HEK293 (cell line): ENCODE results near the gene PSMC5.
A peak's percentile ranks its signal among the peaks of the same experiment; 100 is the strongest.

Experiments used
- CTCF ChIA-PET: fragments of 350-600 bp; formaldehyde crosslinking; extraction: SDS; loops from one replicate; lab custom pipeline; 2021; ENCODE audit warnings: antibody characterized with exemption; lab: Yijun Ruan, JAX
- POLR2A ChIA-PET: fragments of 300-600 bp; formaldehyde crosslinking; extraction: SDS; loops from one replicate; lab custom pipeline; 2020; ENCODE audit warnings: antibody characterized with exemption, inconsistent platforms; lab: Yijun Ruan, JAX
- H3K27ac ChIP-seq: fragments of 200-500 bp; sonication (Bioruptor generic); 2 replicates; pipeline ENCODE4 v1.5.1; 2014; ENCODE audit warnings: low read depth, low read length, control low read depth, inconsistent platforms; ENCODE audit errors: extremely low read depth
- H3K36me3 ChIP-seq, 2 experiments: fragments of 200-500 bp in 1 of 2; sonication (Bioruptor generic) in 1 of 2; 1 replicate in 1 of 2; 2 replicates in 1 of 2; pipeline ENCODE4 v1.5.1; 2014 to 2017; ENCODE audit warnings: inconsistent platforms in 2 of 2, low read length in 2 of 2; ENCODE audit not compliant: control insufficient read depth in 2 of 2, insufficient read depth in 1 of 2
- H3K4me1 ChIP-seq: fragments of 200-500 bp; sonication (Bioruptor generic); 2 replicates; pipeline ENCODE4 v1.5.1; 2014; ENCODE audit warnings: mild to moderate bottlenecking, low read length, inconsistent platforms; ENCODE audit not compliant: control insufficient read depth, insufficient read depth
- H3K4me3 ChIP-seq: 2 replicates; pipeline ENCODE4 v1.5.1; 2011; ENCODE audit warnings: low read depth, mild to moderate bottlenecking, control low read depth, low read length, moderate library complexity
- H3K9me3 ChIP-seq: fragments of 200-500 bp; sonication (Bioruptor generic); 2 replicates; pipeline ENCODE4 v1.5.1; 2014; ENCODE audit warnings: low read depth, low read length, inconsistent platforms; ENCODE audit not compliant: control insufficient read depth, insufficient read depth
- CTCF ChIP-seq: fragments of 450-650 bp; formaldehyde crosslinking; IDR thresholded peaks from 2 replicates; pipeline ENCODE4 v1.5.1; 2016; ENCODE audit warnings: missing biosample characterization, missing genetic modification characterization
- GLIS1 ChIP-seq: fragments of 450-650 bp; formaldehyde crosslinking; IDR thresholded peaks from 2 replicates; pipeline ENCODE4 v1.5.1; 2016; ENCODE audit warnings: missing biosample characterization, missing genetic modification characterization
- IKZF3 ChIP-seq: fragments of 450-650 bp; IDR thresholded peaks from 2 replicates; pipeline ENCODE4 v1.5.0; 2018; ENCODE audit warnings: missing biosample characterization, mild to moderate bottlenecking, missing genetic modification characterization, moderate library complexity
- PRDM1 ChIP-seq: fragments of 450-650 bp; formaldehyde crosslinking; IDR thresholded peaks from 2 replicates; pipeline ENCODE4; 2016; ENCODE audit warnings: missing biosample characterization, missing genetic modification characterization
- SCRT1 ChIP-seq: fragments of 450-650 bp; formaldehyde crosslinking; IDR thresholded peaks from 2 replicates; pipeline ENCODE4 v1.5.1; 2016; ENCODE audit warnings: missing biosample characterization, missing genetic modification characterization, borderline replicate concordance
- SCRT2 ChIP-seq: fragments of 450-650 bp; formaldehyde crosslinking; IDR thresholded peaks from 2 replicates; pipeline ENCODE4 v1.5.1; 2016; ENCODE audit warnings: missing biosample characterization, missing genetic modification characterization
- SP3 ChIP-seq: fragments of 450-650 bp; formaldehyde crosslinking; IDR thresholded peaks from 2 replicates; pipeline ENCODE4 v1.5.1; 2016; ENCODE audit warnings: missing biosample characterization, missing genetic modification characterization
- ZBTB6 ChIP-seq: fragments of 450-650 bp; formaldehyde crosslinking; IDR thresholded peaks from 2 replicates; pipeline ENCODE4 v1.5.1; 2017; ENCODE audit warnings: missing biosample characterization, missing genetic modification characterization
- ZNF140 ChIP-seq: fragments of 450-650 bp; formaldehyde crosslinking; IDR thresholded peaks from 2 replicates; pipeline ENCODE4 v1.5.1; 2016; ENCODE audit warnings: missing biosample characterization, missing genetic modification characterization
- ZNF211 ChIP-seq: fragments of 450-650 bp; formaldehyde crosslinking; IDR thresholded peaks from 2 replicates; pipeline ENCODE4 v1.5.1; 2016; ENCODE audit warnings: low read depth, missing biosample characterization, missing genetic modification characterization
- ZNF223 ChIP-seq: fragments of 450-650 bp; formaldehyde crosslinking; IDR thresholded peaks from 2 replicates; pipeline ENCODE4 v1.5.1; 2016; ENCODE audit warnings: missing biosample characterization, missing genetic modification characterization
- ZNF24 ChIP-seq: fragments of 450-650 bp; formaldehyde crosslinking; IDR thresholded peaks from 2 replicates; pipeline ENCODE4 v1.5.1; 2016; ENCODE audit warnings: missing biosample characterization, missing genetic modification characterization
- ZNF335 ChIP-seq: fragments of 450-650 bp; formaldehyde crosslinking; conservative IDR thresholded peaks from 2 replicates; pipeline ENCODE4 v1.5.1; 2016; ENCODE audit warnings: missing biosample characterization, missing genetic modification characterization
- ZNF366 ChIP-seq: fragments of 450-650 bp; formaldehyde crosslinking; conservative IDR thresholded peaks from 2 replicates; pipeline ENCODE4 v1.5.1; 2016; ENCODE audit warnings: missing biosample characterization, missing genetic modification characterization
- ZNF391 ChIP-seq: fragments of 450-650 bp; formaldehyde crosslinking; IDR thresholded peaks from 2 replicates; pipeline ENCODE4 v1.5.1; 2016; ENCODE audit warnings: low read depth, missing biosample characterization, missing genetic modification characterization, borderline replicate concordance
- ZNF394 ChIP-seq: fragments of 450-650 bp; formaldehyde crosslinking; IDR thresholded peaks from 2 replicates; pipeline ENCODE4 v1.5.1; 2016; ENCODE audit warnings: missing biosample characterization, missing genetic modification characterization, mild to moderate bottlenecking, moderate library complexity, borderline replicate concordance
- ZNF398 ChIP-seq: fragments of 450-650 bp; formaldehyde crosslinking; IDR thresholded peaks from 2 replicates; pipeline ENCODE4 v1.5.1; 2017; ENCODE audit warnings: missing biosample characterization, missing genetic modification characterization
- ZNF404 ChIP-seq: fragments of 450-650 bp; formaldehyde crosslinking; IDR thresholded peaks from 2 replicates; pipeline ENCODE4 v1.5.1; 2017; ENCODE audit warnings: missing biosample characterization, missing genetic modification characterization
- ZNF510 ChIP-seq: fragments of 450-650 bp; formaldehyde crosslinking; IDR thresholded peaks from 2 replicates; pipeline ENCODE4 v1.5.1; 2018; ENCODE audit warnings: mild to moderate bottlenecking, missing genetic modification characterization, missing biosample characterization; ENCODE audit not compliant: insufficient replicate concordance
- ZNF529 ChIP-seq: fragments of 450-650 bp; formaldehyde crosslinking; IDR thresholded peaks from 2 replicates; pipeline ENCODE4 v1.5.1; 2017; ENCODE audit warnings: missing genetic modification characterization, missing biosample characterization; ENCODE audit not compliant: insufficient replicate concordance
- ZNF561 ChIP-seq: fragments of 450-650 bp; IDR thresholded peaks from 2 replicates; pipeline ENCODE4 v1.5.1; 2018; ENCODE audit warnings: missing biosample characterization, missing genetic modification characterization, borderline replicate concordance
- ZNF600 ChIP-seq: fragments of 450-650 bp; formaldehyde crosslinking; IDR thresholded peaks from 2 replicates; pipeline ENCODE4 v1.5.1; 2016; ENCODE audit warnings: missing biosample characterization, missing genetic modification characterization
- ZNF624 ChIP-seq: fragments of 450-650 bp; formaldehyde crosslinking; IDR thresholded peaks from 2 replicates; pipeline ENCODE4 v1.5.1; 2017; ENCODE audit warnings: missing biosample characterization, missing genetic modification characterization
- TF ChIP-seq, protein P1 (sequence below): fragments of 450-650 bp; formaldehyde crosslinking; IDR thresholded peaks from 2 replicates; pipeline ENCODE4 v1.5.1; 2016; ENCODE audit warnings: missing biosample characterization, missing genetic modification characterization

PSMC5 gene

GRCh38 chr17:63826468-63827001 is 696 bp upstream of the PSMC5 start:
- CTCF ChIA-PET: interaction anchor here (0.7 kb wide), 3 partner anchors 9 to 858 kb away, joined by 3 read pairs; no protein-coding TSS in a partner anchor
- Histone ChIP-seq H3K4me1 (peaks cover 3% of the 10 kb centered on the region; the same call in 1 of the 2 replicates), H3K4me3 (peak overlapping the region; percentile 74), H3K27ac (peak overlapping the region; percentile 87), H3K36me3 (peaks cover 39 to 78% of the 10 kb centered on the region in 2 experiments), H3K9me3 (no peaks in the 10 kb centered on the region)
- POLR2A ChIA-PET: interaction anchor here (0.7 to 7.2 kb wide), 12 partner anchors 8 to 205 kb away, joined by 3 to 65 read pairs (median 4); partner anchors contain the start of genes CCDC47, DDX42, MAP3K3 and SMARCD2
- TF ChIP-seq PRDM1 (tag by site-specific recombination) (peak; percentile 46; the same call in 1 of the 2 replicates), ZBTB6 (tag by site-specific recombination) (peak; percentile 31; the same call in 1 of the 2 replicates), GLIS1 (tag by site-specific recombination) (peak; percentile 54; the same call in 1 of the 2 replicates), ZNF140 (tag by site-specific recombination) (0 out of 2 replicates have a peak, but pooled peaks have one; percentile 23), SCRT1 (tag by site-specific recombination) (peak; percentile 67; the same call in 1 of the 2 replicates), ZNF600 (tag by site-specific recombination) (peak; percentile 86; the same call in 1 of the 2 replicates), ZNF394 (tag by site-specific recombination) (0 out of 2 replicates have a peak, but pooled peaks have one; percentile 18), SCRT2 (tag by site-specific recombination) (peak; percentile 94), ZNF366 (tag by site-specific recombination) (0 out of 2 replicates have a peak, but pooled peaks have one; percentile 25), ZNF391 (no peak), ZNF335 (peak; percentile 27), ZNF404 (tag by site-specific recombination) (no peak), ZNF624 (tag by site-specific recombination) (no peak), ZNF223 (tag by site-specific recombination) (no peak), CTCF (tag by site-specific recombination) (0 out of 2 replicates have a peak, but pooled peaks have one; percentile 26), ZNF510 (tag by site-specific recombination) (no peak)

GRCh38 chr17:63827801-63828221 is 580 bp downstream of the PSMC5 start:
- Histone ChIP-seq H3K27ac (peak overlapping the region; percentile 87), H3K9me3 (no peaks in the 10 kb centered on the region), H3K36me3 (peaks cover 32 to 78% of the 10 kb centered on the region in 2 experiments; a peak in 2 of 3 replicates), H3K4me3 (peak overlapping the region; percentile 74), H3K4me1 (peaks cover 3% of the 10 kb centered on the region; the same call in 1 of the 2 replicates)
- TF ChIP-seq ZNF398: 0 out of 2 replicates have a peak, but pooled peaks have one; percentile 41
- TF ChIP-seq ZNF211 (tag by site-specific recombination): no peak
- no peak for TF ChIP-seq SP3 (tag by site-specific recombination)
- TF ChIP-seq, protein P1, sequence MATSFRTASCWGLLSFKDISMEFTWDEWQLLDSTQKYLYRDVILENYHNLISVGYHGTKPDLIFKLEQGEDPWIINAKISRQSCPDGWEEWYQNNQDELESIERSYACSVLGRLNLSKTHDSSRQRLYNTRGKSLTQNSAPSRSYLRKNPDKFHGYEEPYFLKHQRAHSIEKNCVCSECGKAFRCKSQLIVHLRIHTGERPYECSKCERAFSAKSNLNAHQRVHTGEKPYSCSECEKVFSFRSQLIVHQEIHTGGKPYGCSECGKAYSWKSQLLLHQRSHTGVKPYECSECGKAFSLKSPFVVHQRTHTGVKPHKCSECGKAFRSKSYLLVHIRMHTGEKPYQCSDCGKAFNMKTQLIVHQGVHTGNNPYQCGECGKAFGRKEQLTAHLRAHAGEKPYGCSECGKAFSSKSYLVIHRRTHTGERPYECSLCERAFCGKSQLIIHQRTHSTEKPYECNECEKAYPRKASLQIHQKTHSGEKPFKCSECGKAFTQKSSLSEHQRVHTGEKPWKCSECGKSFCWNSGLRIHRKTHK: no peak
- TF ChIP-seq ZNF24 (tag by site-specific recombination): 0 out of 2 replicates have a peak, but pooled peaks have one; percentile 20
- no peak for TF ChIP-seq ZNF529
- TF ChIP-seq ZNF394 (tag by site-specific recombination): no peak
- 0 out of 2 replicates have a peak, but pooled peaks have one; percentile 35 for TF ChIP-seq ZNF561
- TF ChIP-seq IKZF3: peak; percentile 4; the same call in 1 of the 2 replicates
- ChIA-PET POLR2A (interaction anchor here (1.0 to 7.2 kb wide), 2 partner anchors 11 to 132 kb away, joined by 4 to 65 read pairs; partner anchors contain the start of gene SMARCD2), CTCF (interaction anchor here (0.5 to 1.7 kb wide), 8 partner anchors 9 to 1511 kb away, joined by 3 to 10 read pairs (median 4); no protein-coding TSS in a partner anchor)
